ENCODE results near the gene ZNF268. TPM values are rescaled to one million over a fixed set of nuclear protein-coding genes. Genes with fewer than 3 reads are reported as not detected.
A peak's percentile ranks its signal among the peaks of the same experiment; 100 is the strongest.

ZNF268 gene
- total and polyA plus RNA-seq, 12 donors, result 3.9 to 49.2 (median 23.2) TPM

GRCh38 chr12:133156125-133156690, 25.1 kb upstream of the ZNF268 start:
- H3K27me3 ChIP-seq, result no peaks in the 10 kb centered on the region

GRCh38 chr12:133165776-133166175, 15.5 kb upstream of the ZNF268 start:
- no peak for DNase-seq
- intact Hi-C loops (cut with DNase I), result no loop called here
- H3K9me3 ChIP-seq (replicated peaks in 1 of 3), result peaks cover 0 to 49% (median 14%) of the 10 kb centered on the region in 3 donors
- H3K4me3 ChIP-seq, result no peak overlapping the region
- TF ChIP-seq POLR2A (IDR thresholded peaks at IDR 0.05) (no peak), CTCF (IDR thresholded peaks at IDR 0.05) (no peak)
- no peak overlapping the region for H3K27ac ChIP-seq
- WGBS, 4 donors, result 87 to 91% (median 89%) methylated on average over 3 of the region's 3 CpGs
- H3K36me3 ChIP-seq (replicated peaks in 1 of 2), result no peaks in the 10 kb centered on the region
- no peaks in the 10 kb centered on the region for H3K27me3 ChIP-seq
- no peaks in the 10 kb centered on the region for H3K4me1 ChIP-seq (replicated peaks in 1 of 2)

More at GRCh38 chr12:133156125-133156690, 25.1 kb upstream of the ZNF268 start:
- 95 to 100% (median 96%) methylated on average over 2 of the region's 2 CpGs for WGBS, 4 donors
- Histone ChIP-seq H3K36me3 (replicated peaks in 1 of 2) (peaks cover 0 to 41% of the 10 kb centered on the region in 2 donors), H3K4me1 (replicated peaks in 1 of 2) (no peaks in the 10 kb centered on the region), H3K9me3 (replicated peaks in 1 of 3) (peaks cover 11 to 99% (median 47%) of the 10 kb centered on the region in 3 donors), H3K4me3 (peak overlapping the region in 1 of 4 donors; percentile 5), H3K27ac (no peak overlapping the region)
- intact Hi-C loops (cut with DNase I), result no loop called here
- DNase-seq, result no peak
- TF ChIP-seq POLR2A (IDR thresholded peaks at IDR 0.05), result no peak
- no peak for TF ChIP-seq CTCF (IDR thresholded peaks at IDR 0.05)

DNA sequence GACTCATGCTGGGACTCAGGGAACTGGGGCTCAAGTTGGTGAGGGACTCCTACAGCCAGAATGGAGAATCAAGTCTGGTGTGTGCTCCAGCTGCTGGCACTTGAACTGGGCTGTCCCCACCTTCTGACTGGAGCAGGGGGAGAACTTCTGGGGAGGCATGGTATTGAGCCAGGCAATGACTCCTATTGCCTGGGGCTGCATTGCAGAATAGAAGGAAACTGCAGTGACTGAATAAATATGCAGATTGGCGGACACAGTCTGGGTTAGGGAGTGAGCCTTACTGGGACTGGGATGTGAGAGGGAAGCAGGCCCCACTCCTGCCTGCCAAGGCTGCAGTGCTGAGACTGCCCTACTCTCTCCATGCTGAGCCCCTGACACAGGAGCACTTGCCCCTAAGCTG, 8.8 kb upstream of the ZNF268 start:
- Histone ChIP-seq H3K4me3 (no peak overlapping the region), H3K36me3 (replicated peaks in 1 of 2) (no peaks in the 10 kb centered on the region), H3K9me3 (replicated peaks in 1 of 3) (peaks cover 0 to 13% (median 0%) of the 10 kb centered on the region in 3 donors), H3K4me1 (replicated peaks in 1 of 2) (no peaks in the 10 kb centered on the region), H3K27me3 (no peaks in the 10 kb centered on the region), H3K27ac (no peak overlapping the region)
- WGBS, 4 donors, result 55 to 92% (median 71%) methylated on average over 1 of the region's 1 CpG
- DNase-seq, result no peak
- TF ChIP-seq CTCF (IDR thresholded peaks at IDR 0.05) (no peak), POLR2A (IDR thresholded peaks at IDR 0.05) (no peak)
- intact Hi-C loops (cut with DNase I), result no loop called here

- TF ChIP-seq CTCF (IDR thresholded peaks at IDR 0.05) (no peak), POLR2A (IDR thresholded peaks at IDR 0.05) (no peak)
- Histone ChIP-seq H3K4me1 (replicated peaks in 1 of 2) (no peaks in the 10 kb centered on the region), H3K4me3 (no peak overlapping the region), H3K27me3 (no peaks in the 10 kb centered on the region), H3K9me3 (replicated peaks in 1 of 3) (peaks cover 0 to 13% (median 0%) of the 10 kb centered on the region in 3 donors), H3K27ac (no peak overlapping the region), H3K36me3 (replicated peaks in 1 of 2) (no peaks in the 10 kb centered on the region)
- 68 to 85% (median 79%) methylated on average over 1 of the region's 1 CpG for WGBS, 4 donors
- intact Hi-C loops (cut with DNase I), result no loop called here
- DNase-seq, result no peak
Observed at GRCh38 chr12:133174901-133175300, 6.4 kb upstream of the ZNF268 start.

All from adrenal gland (tissue), 12 donors.